HEK293 (cell line): ENCODE data around the gene CORO7.

ENCODE experiments used
- CTCF ChIP-seq: fragments of 450-650 bp; formaldehyde crosslinking; IDR thresholded peaks from 2 replicates; pipeline ENCODE4 v1.5.1; 2016; ENCODE audit warnings: missing biosample characterization, missing genetic modification characterization
- GLI4 ChIP-seq: fragments of 450-650 bp; formaldehyde crosslinking; IDR thresholded peaks from 2 replicates; pipeline ENCODE4 v1.5.1; 2016; ENCODE audit warnings: missing biosample characterization, missing genetic modification characterization
- SP2 ChIP-seq: fragments of 450-650 bp; formaldehyde crosslinking; IDR thresholded peaks from 2 replicates; pipeline ENCODE4 v1.5.1; 2016; ENCODE audit warnings: missing biosample characterization, missing genetic modification characterization
- YY1 ChIP-seq: fragments of 450-650 bp; formaldehyde crosslinking; IDR thresholded peaks from 2 replicates; pipeline ENCODE4 v1.5.1; 2018; ENCODE audit warnings: missing biosample characterization, missing genetic modification characterization
- ZNF211 ChIP-seq: fragments of 450-650 bp; formaldehyde crosslinking; IDR thresholded peaks from 2 replicates; pipeline ENCODE4 v1.5.1; 2016; ENCODE audit warnings: low read depth, missing biosample characterization, missing genetic modification characterization
- ZNF274 ChIP-seq, 2 experiments: fragments of 200-500 bp in 1 of 2; fragments of 450-650 bp in 1 of 2; sonication (Bioruptor generic) in 1 of 2; formaldehyde crosslinking in 1 of 2; IDR thresholded peaks; 2 replicates each; pipeline versions ENCODE4 v1.5.1 to v1.6.1; 2014 to 2016; ENCODE audit warnings: borderline replicate concordance in 1 of 2, inconsistent platforms in 1 of 2, low read length in 1 of 2, missing biosample characterization in 1 of 2, missing genetic modification characterization in 1 of 2
- ZNF292 ChIP-seq: fragments of 450-650 bp; formaldehyde crosslinking; IDR thresholded peaks from 2 replicates; pipeline ENCODE4 v1.5.1; 2016; ENCODE audit warnings: low read depth, missing biosample characterization, missing genetic modification characterization, borderline replicate concordance
- ZNF624 ChIP-seq: fragments of 450-650 bp; formaldehyde crosslinking; IDR thresholded peaks from 2 replicates; pipeline ENCODE4 v1.5.1; 2017; ENCODE audit warnings: missing biosample characterization, missing genetic modification characterization
- ZNF670 ChIP-seq: fragments of 450-650 bp; formaldehyde crosslinking; IDR thresholded peaks from 2 replicates; pipeline ENCODE4 v1.5.1; 2016; ENCODE audit warnings: missing biosample characterization, missing genetic modification characterization, low read depth
- ZNF776 ChIP-seq: fragments of 450-650 bp; formaldehyde crosslinking; IDR thresholded peaks from 2 replicates; pipeline ENCODE4 v1.5.0; 2017; ENCODE audit warnings: missing biosample characterization, missing genetic modification characterization, borderline replicate concordance
- ZNF830 ChIP-seq: fragments of 450-650 bp; IDR thresholded peaks from 2 replicates; pipeline ENCODE4 v1.5.0; 2018; ENCODE audit warnings: missing biosample characterization, missing genetic modification characterization, low read depth, mild to moderate bottlenecking, moderate library complexity

DNA sequence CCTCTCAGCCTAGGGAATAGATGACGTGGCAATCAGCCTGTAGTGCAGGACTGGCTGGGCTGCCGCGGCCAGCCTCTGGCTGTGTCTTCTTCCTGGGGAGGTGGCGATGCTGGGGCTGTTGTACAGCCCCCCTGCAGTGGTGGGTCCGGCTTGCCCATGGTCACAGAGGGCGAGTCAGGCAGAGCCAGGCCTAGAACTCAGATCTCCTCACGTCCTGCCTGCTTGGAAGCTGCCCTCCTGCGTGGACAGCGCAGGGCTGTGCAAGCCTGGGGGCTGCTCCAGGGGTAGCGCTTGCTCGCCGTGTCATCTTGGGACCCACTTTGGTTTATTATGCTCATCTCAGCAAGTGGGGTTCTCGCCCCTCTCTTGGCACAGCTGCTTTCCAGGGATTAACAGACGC, 38.7 kb upstream of the CORO7 start:
- TF ChIP-seq ZNF624 (tag by site-specific recombination) (no peak), GLI4 (tag by site-specific recombination) (no peak), ZNF776 (tag by site-specific recombination) (no peak), ZNF670 (tag by site-specific recombination) (no peak), CTCF (tag by site-specific recombination) (no peak), SP2 (tag by site-specific recombination) (no peak), ZNF274 (IDR thresholded peaks at IDR 0.05; ENCODE audit: low read length) (no peak), ZNF274 (tag by site-specific recombination; IDR thresholded peaks at IDR 0.05; ENCODE audit: borderline replicate concordance) (no peak), ZNF292 (no peak), ZNF211 (tag by site-specific recombination) (no peak), YY1 (tag by site-specific recombination) (no peak), ZNF830 (tag by site-specific recombination) (no peak)
